GM19324 (cell line): ENCODE measurements around the gene ASPDH.
A peak's percentile ranks its signal among the peaks of the same experiment; 100 is the strongest.
"Not testable (repeated sequence)": the region's sequence is repeated elsewhere in the genome, so short reads cannot be mapped to it uniquely, and the experiment has no call there.

ENCODE experiments used
- ATAC-seq: cut with Tn5 transposase; IDR thresholded peaks from one replicate; pipeline ENCODE4 v1.9.1; 2021; ENCODE audit warnings: mild to moderate bottlenecking, moderate library complexity; ENCODE audit not compliant: unreplicated experiment, low FRiP score

ASPDH gene

GRCh38 chr19:50480281-50481111 is 33.2 kb downstream of the ASPDH start:
- no peak for ATAC-seq

DNA sequence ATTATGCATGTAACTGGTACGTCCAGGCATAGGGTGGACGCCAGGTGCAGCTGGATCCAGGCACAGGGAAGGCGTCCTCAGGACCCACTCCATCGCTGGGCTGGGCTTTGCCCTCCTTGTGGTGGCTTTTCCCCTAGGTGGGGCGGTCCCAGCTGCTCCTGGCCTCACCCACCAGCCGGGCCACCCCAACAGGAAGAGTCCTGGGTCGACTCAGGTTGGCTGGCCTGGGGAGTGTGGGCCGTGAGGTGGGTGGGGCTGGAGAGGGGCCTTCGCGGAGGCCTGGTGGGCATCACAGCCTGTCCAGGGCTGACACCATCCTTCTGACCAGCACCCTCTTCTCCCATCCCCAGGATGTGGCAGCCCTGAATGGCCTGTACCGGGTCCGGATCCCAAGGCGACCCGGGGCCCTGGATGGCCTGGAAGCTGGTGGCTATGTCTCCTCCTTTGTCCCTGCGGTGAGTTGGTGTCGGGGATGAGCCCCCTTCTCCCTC is 33.9 kb downstream of the ASPDH start:
- no peak for ATAC-seq

- no peak for ATAC-seq
Measured at GRCh38 chr19:50478901-50479715, 34.6 kb downstream of the ASPDH start.

DNA sequence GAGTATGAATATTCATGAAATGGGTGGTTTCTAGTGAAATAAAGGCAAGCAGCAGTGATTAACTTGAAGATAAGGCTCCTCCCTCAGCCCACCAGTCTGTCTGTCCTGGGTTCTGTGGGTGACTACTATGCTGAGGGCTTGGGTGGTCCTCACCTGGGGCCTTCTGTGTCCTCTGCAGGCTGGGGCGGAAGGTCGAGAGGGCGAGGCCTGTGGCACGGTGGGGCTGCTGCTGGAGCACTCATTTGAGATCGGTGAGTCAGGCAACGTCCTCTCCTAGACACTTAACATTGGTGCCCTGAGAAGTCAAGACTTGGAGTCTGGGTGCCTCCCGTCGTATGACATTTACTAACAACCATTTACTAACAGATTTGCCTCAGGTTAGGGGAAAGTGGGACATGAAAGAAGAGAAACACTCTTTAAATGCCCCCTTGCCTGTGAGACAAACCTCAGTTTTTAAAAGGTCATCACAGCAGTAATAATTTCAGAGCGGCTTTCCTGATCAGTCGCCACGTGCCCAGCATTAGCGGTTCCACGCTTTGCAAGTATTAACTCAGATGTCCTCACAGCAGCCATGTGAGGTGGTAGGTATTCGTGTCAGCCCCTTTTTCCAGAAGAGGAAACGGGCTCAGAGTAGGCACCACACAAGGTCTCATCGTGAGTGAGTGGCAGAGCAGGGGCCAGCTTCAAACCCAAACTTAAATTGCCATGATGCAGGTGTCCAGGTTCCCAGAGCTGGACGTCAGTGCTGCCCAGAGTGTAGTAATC is 35.8 kb downstream of the ASPDH start:
- ATAC-seq: no peak

GRCh38 chr19:50476907-50477238 is 36.8 kb downstream of the ASPDH start:
- ATAC-seq: no peak

DNA sequence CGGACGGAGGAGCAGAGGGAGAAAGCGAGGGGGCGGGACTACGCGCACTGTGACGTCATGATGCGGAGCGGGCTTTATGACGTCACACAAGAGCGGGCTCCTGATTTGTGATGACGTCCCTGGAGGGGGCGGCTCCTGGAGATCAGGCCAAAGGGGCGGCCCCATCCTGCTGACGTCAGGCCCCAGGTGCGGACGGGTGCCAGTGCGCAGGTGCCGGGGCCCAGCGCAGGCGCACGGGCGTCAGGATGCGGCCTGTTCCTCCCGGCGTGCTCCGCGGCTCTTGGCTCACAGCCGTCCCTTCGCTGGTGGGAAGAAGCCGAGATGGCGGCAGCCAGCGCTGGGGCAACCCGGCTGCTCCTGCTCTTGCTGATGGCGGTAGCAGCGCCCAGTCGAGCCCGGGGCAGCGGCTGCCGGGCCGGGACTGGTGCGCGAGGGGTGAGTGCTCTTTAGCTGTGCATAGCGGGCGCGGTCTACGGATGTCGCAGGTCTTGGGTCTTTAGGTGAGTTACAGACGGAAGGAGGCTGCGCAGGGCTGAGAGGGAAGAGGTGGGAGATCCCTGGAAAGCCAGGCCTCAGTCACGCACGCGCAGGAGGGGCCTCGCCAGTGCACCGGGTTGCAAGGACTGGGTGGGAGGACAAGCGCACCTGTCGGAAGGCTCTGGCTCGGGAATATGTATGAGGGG is 37.3 kb downstream of the ASPDH start, which contains the start of the genes EMC10 and GARIN5A:
Gene EMC10, plus strand, starts transcription at position 284 of the 683 bp plus-strand sequence. Its CDS starts 38 bp downstream, at position 322.
Gene GARIN5A, minus strand, starts transcription at position 625 of the 683 bp plus-strand sequence. Its CDS starts 460 bp downstream, at position 165.
- peak; percentile 85 for ATAC-seq

- peak; percentile 29 for ATAC-seq
Measured at GRCh38 chr19:50475736-50476223, 37.9 kb downstream of the ASPDH start.

GRCh38 chr19:50475101-50475568 is 38.6 kb downstream of the ASPDH start:
- no peak for ATAC-seq

- not testable (repeated sequence) for ATAC-seq
Measured at GRCh38 chr19:50473336-50473735, 40.4 kb downstream of the ASPDH start.

DNA sequence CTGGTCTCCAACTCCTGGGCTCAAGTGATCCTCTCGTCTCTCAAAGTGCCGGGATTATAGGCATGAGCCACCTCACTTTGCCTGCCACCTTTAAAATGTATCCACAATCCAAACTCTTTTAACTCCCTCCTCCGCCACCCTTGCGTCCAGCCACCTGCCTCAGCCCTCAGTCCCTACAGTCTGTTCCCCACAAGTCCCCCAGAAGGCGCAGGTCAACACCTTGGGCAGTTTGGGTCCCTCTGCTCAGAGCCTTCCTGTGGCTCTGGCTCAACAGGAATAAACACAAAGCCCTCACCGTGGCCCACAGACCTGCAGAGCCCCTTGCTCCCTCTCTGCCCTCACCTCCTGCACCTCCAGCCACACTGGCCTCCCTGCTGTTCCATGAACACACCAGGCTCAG is 44.9 kb downstream of the ASPDH start:
- no peak for ATAC-seq

DNA sequence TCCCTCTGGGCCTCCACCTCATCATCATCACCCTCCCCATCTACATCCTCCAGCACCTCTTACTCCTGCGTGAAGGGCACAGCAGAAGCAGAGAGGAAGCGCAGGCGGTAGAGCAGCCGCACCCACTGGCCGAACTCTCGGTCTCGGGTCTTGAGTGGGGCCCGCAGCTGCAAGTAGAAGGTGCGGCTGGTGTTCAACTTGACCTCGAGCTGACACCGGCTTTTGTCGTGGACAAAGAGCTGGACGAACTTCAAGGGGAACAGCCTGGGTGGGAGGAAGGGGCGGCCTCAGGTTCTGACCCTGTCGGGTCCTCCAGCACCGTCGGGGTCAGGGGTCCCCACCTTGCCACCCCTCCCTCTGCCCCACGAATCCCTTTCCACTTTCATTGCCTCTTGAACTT is 46.1 kb downstream of the ASPDH start:
- no peak for ATAC-seq

DNA sequence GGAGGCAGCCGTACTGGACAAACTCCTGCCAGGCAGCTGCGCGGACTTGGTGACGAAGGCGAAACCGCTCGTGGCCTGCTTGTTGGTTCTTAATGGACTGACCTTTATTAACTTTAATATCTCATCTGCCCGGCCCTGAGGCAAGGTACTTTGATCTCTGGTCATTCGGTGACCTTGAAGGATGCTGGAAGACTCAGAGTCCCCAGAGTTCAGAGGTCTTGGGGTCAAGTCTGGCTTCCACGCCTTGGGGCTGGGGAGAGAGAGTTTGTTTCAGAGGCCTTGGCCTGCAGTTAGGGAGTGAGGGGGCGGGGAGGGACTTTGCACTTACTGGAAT is 47.0 kb downstream of the ASPDH start:
- no peak for ATAC-seq

GRCh38 chr19:50465986-50466705 is 47.6 kb downstream of the ASPDH start:
- no peak for ATAC-seq

GRCh38 chr19:50465000-50465399 is 48.7 kb downstream of the ASPDH start:
- no peak for ATAC-seq

- no peak for ATAC-seq
Measured at GRCh38 chr19:50464348-50464747, 49.4 kb downstream of the ASPDH start.

- ATAC-seq: no peak
Measured at GRCh38 chr19:50462970-50463369, 50.7 kb downstream of the ASPDH start.
